Measurements from ENCODE around the gene HOXB3. TPM values are rescaled to one million over a fixed set of nuclear protein-coding genes. Genes with fewer than 3 reads are reported as not detected.
A peak's percentile ranks its signal among the peaks of the same experiment; 100 is the strongest.

The HOXB3 gene
- total and polyA plus RNA-seq, 2 of the 4 experiments (the other 2 are of a cell fraction): 6.3 to 59.6 TPM

DNA sequence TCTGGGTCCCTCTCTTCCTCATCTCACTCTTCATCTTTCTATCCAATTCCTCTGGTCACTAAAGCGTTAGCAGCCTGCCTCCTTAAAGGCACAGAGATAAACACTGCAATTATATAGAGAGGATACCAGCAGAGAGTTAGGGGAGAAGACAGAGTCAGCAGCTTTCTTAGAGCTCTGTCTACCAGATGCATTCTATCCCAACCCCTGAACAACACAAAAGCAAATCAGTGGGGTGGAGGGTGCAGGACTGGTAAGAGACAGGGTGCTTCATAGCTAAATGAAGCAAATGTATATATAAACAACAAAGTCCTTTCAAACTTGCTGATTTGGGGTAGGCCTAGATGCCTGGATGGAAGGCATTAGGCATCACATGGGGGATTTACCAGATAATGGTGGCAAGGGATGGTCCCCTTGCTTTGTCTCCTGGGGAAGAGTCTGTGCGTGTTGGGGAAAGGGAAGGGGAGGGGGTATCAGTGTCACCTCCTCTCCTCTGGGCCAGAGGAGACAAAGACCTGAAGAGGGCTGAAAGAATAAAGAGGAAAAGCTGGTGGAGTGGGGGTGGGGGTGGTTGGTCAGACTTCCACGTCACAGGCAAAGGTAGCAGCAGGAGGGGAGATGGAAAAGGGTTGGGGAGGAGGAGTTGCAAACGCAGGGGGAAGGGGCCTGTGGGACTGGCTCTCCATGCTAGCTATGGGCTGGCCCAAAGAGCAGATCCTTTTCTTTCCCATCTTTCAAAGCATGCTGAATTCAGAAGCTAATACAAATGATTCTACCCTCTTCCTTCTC, 23.9 kb downstream of the HOXB3 start:
- Histone ChIP-seq H2AFZ (replicated peaks; ENCODE audit: low read length, poor library complexity) (no peak overlapping the region), H2AK9ac (replicated peaks; ENCODE audit: low read depth, low read length, poor library complexity) (peak overlapping the region; percentile 75), H3K9me1 (ENCODE audit: insufficient read depth, low read length) (peaks cover 23% of the 10 kb centered on the region), H3K9ac (ENCODE audit: low read depth, low read length) (peak overlapping the region; percentile 92), H3K9me3 (ENCODE audit: control insufficient read depth, insufficient read depth, low read length) (no peaks in the 10 kb centered on the region), H3K4ac (ENCODE audit: low read depth, low read length) (peak overlapping the region; percentile 99), H3K27me3 (ENCODE audit: control insufficient read depth, insufficient read depth, low read length) (no peaks in the 10 kb centered on the region), H3K4me1 (ENCODE audit: control insufficient read depth, insufficient read depth, low read length) (peaks cover 59% of the 10 kb centered on the region), H3K4me2 (ENCODE audit: low read depth, low read length) (peak overlapping the region; percentile 98), H2BK120ac (ENCODE audit: low read depth, low read length) (peak overlapping the region; percentile 90), H3K79me1 (ENCODE audit: low read depth in 1 of 2, low read length in 2 of 2) (peaks cover 0 to 23% of the 10 kb centered on the region in 2 experiments; a peak in 2 of 4 replicates), H2AK5ac (ENCODE audit: low read depth, low read length) (peak overlapping the region; percentile 78), H4K5ac (ENCODE audit: low read depth, low read length) (peak overlapping the region; percentile 92), H3K27ac (ENCODE audit: insufficient read depth, low read length) (peak overlapping the region; percentile 93), H4K8ac (ENCODE audit: low read depth in 2 of 2, low read length in 2 of 2) (peak overlapping the region; percentile 77 to 92), H2BK20ac (ENCODE audit: low read depth, low read length) (peak overlapping the region; percentile 74), H3K23ac (ENCODE audit: low read depth, low read length) (peak overlapping the region; percentile 99), H3K36me3 (ENCODE audit: control insufficient read depth, insufficient read depth, low read length) (peaks cover 44% of the 10 kb centered on the region; the same call in 1 of the 2 replicates), H2BK15ac (ENCODE audit: low read depth, low read length) (peak overlapping the region; percentile 89; the same call in 2 of the 3 replicates), H3K14ac (replicated peaks; ENCODE audit: low read depth, low read length) (peak overlapping the region; percentile 95), H4K91ac (ENCODE audit: insufficient read depth, low read depth, low read length) (peak overlapping the region; percentile 96), H4K20me1 (ENCODE audit: insufficient read depth, low read length) (peaks cover 29% of the 10 kb centered on the region), H3K56ac (ENCODE audit: extremely low read depth, insufficient read depth, low read length) (peak overlapping the region; percentile 84; the same call in 1 of the 2 replicates), H2BK5ac (ENCODE audit: low read depth, low read length, poor library complexity, severe bottlenecking) (peak overlapping the region; percentile 99), H3K4me3 (ENCODE audit: insufficient read depth, low read depth, low read length) (no peak overlapping the region), H3K18ac (ENCODE audit: low read depth, low read length) (peak overlapping the region; percentile 63)
- dilution Hi-C loops (cut with HindIII; ENCODE audit: low sequenced_read_pairs, unreplicated experiment) (no loop called here), in situ Hi-C loops (cut with MboI; ENCODE audit: low sequenced_read_pairs) (no loop called here), intact Hi-C loops (cut with micrococcal nuclease) (no loop called here)
- WGBS, 2 experiments (ENCODE audit: extremely low coverage in 2 of 2, insufficient read length in 1 of 2): 71% methylated on average over 1 of the region's 4 CpGs; no CpG with 5 or more reads in 1 of the 2 experiments
- CTCF ChIA-PET: no interaction called here
- TF ChIP-seq MXI1 (IDR thresholded peaks at IDR 0.05; ENCODE audit: borderline replicate concordance, low read depth, low read length) (no peak), CEBPB (IDR thresholded peaks at IDR 0.05; ENCODE audit: low read depth, low read length) (no peak), RFX5 (IDR thresholded peaks at IDR 0.05; ENCODE audit: low read depth, low read length) (no peak), SMC3 (IDR thresholded peaks at IDR 0.05; ENCODE audit: low read depth, low read length) (no peak), RAD21 (IDR thresholded peaks at IDR 0.05; ENCODE audit: low read length) (no peak), NFE2L2 (IDR thresholded peaks at IDR 0.05; ENCODE audit: low read depth, low read length) (no peak), BHLHE40 (IDR thresholded peaks at IDR 0.05; ENCODE audit: low read depth, low read length) (no peak)
- TF ChIP-seq, protein P1, sequence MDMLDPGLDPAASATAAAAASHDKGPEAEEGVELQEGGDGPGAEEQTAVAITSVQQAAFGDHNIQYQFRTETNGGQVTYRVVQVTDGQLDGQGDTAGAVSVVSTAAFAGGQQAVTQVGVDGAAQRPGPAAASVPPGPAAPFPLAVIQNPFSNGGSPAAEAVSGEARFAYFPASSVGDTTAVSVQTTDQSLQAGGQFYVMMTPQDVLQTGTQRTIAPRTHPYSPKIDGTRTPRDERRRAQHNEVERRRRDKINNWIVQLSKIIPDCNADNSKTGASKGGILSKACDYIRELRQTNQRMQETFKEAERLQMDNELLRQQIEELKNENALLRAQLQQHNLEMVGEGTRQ (IDR thresholded peaks at IDR 0.05; ENCODE audit: low read depth, low read length): no peak
- ATAC-seq (ENCODE audit: low read depth) (no peak), DNase-seq (no peak)
- BruUV-seq (replicated peaks): no TSS peak
- POLR2A ChIA-PET (ENCODE audit: unreplicated experiment): interaction anchor here (0.8 to 1.4 kb wide), 3 partner anchors 22 to 27 kb away, joined by 3 to 8 read pairs (median 4); partner anchors contain the start of gene HOXB5
